Eye (tissue), 1 donor: ENCODE results near the gene ADGRL2.

Experiments
- DNase-seq: peaks from one replicate; pipeline ENCODE4 v3.0.0-alpha.2; 2015

The ADGRL2 gene

GRCh38 chr1:81920886-81921285 lies 120.2 kb downstream of the ADGRL2 start:
- peak; percentile 71 for DNase-seq

DNA sequence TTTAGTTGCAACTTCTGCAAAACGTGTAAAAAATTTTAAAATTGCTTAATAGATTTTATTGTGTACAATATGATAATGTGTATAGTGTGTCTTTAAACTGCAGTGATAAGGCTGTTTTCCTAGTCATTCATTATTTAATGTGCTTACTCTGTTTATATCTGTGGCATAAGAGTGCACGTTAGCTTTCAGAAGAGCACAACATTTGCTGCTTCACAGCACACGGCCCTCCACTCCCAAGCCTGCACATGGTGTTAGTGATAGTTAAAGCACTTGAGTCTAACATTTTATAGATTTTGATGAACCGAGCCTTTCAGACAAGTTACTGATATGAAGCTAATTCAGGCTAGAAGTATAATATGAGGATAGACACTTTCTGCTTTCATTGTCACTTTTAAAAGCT lies 120.6 kb downstream of the ADGRL2 start:
- peak; percentile 75 for DNase-seq

DNA sequence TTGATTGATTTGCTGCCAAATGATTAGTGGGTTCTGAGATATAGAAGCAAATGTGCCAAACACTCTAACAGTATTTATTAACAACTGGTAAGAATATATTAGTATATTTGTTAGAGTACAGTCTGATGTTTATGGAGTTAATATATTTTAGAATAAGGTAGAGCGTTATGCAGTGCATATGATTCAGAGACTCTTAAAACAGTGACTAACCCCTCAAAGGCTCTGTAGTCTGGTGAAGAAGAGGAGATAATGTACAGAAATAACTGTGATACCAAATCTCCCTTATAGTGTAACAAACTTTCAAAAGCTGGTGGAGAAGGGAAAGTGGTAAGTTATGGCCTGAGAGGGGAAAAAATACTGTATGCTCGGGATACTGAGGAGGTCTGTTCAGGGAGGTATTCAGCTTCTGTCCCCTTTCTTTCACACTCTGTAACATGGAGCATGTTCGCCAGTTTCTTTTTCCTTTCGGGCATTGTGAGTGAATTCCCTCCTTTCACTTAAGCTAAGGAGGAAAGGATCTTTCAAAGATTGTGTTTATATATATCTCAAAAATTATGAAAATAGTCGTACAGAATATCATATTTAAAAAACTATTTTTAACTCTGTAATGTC lies 121.2 kb downstream of the ADGRL2 start:
- DNase-seq: no peak

DNA sequence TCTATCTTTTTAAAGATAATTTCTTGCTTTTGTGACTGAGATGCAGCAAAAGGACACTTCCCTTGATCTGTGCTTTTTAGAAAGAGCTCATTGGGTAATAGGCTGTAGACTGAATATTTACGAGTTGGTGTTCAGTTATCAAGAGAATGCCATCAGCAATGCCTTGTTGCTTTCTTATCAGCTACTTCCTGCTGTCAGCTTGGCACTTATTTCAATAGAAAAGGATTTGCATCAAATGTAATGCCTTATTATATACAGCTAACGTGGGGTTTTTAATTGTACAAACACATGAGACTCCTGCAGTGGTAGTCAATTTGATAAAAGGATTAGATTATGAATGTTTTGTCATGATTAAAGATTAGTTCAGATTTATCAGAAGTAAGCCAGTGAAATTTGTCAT lies 122.2 kb downstream of the ADGRL2 start:
- no peak for DNase-seq

DNA sequence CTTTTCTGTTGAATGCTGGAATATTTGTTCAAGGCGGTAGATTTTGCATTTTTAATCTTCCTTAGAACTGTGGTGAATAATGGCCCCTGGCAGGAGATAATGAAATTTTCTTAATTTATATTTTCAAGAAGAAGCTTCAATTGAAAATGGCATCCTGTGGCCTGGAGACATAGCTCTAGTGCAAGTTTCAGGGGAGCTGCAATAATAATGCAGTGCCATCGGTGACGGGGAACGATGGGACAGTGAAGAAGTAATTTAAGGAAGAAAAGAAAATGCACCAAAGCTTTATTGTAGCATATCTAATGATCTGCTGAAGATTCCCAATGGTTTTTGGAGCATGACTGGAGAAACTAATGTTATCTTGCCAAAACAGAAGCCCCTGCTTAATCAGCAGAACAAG lies 128.4 kb downstream of the ADGRL2 start:
- DNase-seq: no peak

DNA sequence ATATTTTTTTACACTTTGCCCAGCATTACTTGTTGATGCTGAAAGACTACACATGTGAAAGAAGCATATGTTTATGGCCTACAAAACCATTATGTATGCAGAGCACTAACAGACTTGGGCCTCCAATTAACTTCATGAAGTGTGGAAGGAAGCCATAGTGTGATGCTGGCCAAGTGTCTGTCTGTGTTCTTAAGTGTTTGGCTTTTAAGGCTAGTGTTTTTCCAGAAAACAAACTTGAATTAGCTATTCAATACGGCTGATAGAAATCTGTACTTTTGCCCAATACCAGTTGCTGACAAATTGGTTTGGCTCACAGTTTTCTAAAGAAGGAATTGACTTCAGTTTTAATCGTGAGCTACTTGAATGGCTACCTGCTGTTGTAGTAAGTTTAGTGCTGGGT lies 136.1 kb downstream of the ADGRL2 start:
- no peak for DNase-seq

DNA sequence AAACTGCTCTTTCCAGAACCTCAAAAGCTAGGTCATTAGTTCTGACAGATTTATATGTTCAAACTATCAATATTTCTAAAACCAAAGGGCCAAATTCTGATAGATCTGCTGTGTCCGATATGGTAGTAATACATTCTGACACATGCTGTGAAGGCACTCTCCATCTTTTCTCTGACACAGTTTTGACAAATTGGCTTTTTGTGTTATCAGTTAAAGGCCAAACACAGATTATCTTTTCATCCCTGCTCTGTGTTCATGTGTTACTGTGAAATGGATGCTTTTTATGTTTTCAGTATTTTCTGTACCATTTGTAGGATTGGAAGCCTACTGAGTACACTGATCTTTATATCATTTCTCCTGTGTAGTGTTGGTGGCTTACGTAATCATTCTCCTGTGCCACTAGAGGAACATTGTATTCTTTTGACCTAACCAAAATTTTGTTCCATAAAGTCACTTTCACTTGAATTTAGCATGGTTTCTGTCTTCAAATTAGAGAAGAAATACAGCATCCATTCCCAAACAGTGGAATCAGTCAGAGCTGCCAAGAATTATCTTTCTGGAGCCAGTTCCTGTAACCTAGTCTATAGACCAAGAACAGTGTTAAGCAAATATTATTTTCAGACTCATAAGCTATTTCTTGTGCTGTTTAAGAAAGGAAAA lies 137.2 kb downstream of the ADGRL2 start:
- DNase-seq: no peak

DNA sequence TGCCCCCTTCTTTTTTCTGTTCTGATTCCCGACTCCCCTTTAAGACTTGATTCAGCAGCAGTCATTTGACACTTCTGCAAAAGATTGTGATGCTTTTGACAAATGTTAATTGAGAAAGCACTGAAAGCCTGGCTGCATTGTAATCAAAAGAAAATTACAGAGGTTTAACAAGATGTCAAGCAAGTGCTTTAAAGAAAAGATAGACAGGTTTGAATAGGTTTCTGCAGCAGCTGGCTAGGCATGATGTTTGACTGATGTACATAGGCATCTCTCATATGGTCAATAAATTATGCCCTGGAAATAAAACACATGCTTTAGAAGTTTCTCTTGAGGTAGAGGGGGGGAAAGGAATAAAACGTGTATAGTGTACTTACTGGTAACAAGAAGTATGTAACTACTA lies 147.8 kb downstream of the ADGRL2 start:
- DNase-seq: no peak

DNA sequence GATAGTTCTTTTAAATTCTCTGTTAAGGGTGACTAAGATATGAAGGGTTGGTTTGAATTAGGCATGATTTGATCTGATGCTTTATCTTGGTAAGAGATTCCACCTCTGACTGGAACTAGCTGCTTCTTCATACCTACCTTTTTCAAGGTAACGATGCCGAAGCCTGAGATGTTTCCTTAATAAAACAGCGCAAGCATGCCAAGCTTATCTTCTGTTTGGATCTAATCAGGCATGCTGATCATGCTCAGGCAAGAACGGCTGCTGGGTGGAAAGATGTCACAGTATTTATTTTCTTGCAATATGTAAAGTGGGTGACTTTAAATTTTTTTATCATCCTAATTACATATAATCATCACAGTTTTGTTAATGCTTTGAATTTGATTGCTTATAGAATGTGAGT lies 148.7 kb downstream of the ADGRL2 start:
- peak; percentile 57 for DNase-seq

- peak; percentile 34 for DNase-seq
These were observed 149.3 kb downstream of the ADGRL2 start for GRCh38 chr1:81950037-81950436.

GRCh38 chr1:81950591-81951244 lies 150.0 kb downstream of the ADGRL2 start:
- peak; percentile 26 for DNase-seq

GRCh38 chr1:81954534-81955020 lies 153.8 kb downstream of the ADGRL2 start:
- DNase-seq: no peak

- DNase-seq: peak; percentile 22
These were observed 167.2 kb downstream of the ADGRL2 start for GRCh38 chr1:81967951-81968350.

DNA sequence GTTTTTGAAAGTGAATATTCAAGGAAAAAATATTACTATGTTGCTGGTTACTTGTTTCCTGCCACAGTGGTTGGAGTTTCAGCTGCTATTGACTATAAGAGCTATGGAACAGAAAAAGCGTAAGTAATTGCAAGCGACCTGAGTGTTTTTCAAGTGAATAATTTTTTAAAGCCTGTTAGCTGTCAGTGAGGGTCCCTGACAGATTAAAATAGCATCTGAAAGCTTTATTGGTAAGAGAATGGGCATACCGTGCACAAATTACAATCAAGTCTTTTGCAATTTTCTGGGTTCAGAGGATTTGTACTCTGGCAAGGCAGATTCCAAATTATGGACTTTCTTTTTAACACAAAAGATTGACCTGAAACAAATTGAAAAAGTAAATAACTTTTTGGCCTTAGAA lies 169.7 kb downstream of the ADGRL2 start:
- peak; percentile 84 for DNase-seq

GRCh38 chr1:81974222-81974841 lies 173.6 kb downstream of the ADGRL2 start:
- DNase-seq: peak; percentile 93

DNA sequence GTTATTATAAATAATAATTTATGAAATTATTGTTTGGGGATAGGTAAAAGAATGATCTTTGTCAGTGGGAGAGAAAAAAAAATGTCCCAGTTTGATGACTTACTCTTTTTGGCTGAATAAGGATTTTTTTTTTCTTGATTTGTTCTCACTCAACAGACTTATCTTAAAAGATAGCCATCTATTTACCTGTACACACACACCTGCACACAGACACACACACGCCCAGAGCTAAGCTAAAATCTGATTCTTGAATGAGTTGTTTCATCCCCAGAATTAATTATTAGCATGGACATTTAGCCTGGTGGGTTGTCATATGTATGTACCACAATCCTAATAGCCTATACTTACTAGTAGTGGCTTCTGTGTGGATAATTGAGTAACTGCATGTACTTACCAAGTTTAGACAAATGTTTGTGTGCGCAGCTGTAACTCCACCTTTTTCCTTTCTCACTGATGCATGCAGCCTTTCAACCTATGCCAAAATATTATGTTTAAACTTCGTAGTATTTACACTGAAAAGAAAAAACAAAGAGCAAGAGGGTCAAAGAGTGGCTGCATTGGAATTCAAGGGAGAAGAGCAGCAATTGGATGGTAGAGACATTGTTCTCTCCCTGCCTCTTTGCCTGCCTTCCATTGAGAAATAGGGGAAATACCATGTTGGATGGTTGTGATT lies 174.3 kb downstream of the ADGRL2 start:
- DNase-seq: peak; percentile 40

- DNase-seq: no peak
These were observed 175.8 kb downstream of the ADGRL2 start for GRCh38 chr1:81976539-81976938.

DNA sequence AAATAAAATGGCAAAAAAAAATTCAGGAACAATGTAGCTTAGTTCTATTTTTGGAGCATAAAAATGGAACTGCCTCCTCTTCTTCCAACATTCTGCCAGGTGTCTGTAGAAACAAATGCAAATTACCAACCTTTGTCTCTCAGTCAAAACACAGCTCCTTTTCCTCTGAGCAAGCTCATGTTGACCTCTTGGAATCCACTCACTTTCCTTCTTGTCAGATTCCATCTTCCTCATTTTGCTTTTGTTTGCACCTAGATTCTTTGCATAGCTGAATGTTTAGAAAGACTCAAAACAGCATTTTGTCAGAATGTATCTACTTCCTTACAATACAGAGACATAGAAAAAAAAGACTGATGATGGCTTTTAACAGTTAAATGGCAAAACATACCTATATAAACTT lies 178.2 kb downstream of the ADGRL2 start:
- peak; percentile 82 for DNase-seq

- DNase-seq: no peak
These were observed 181.8 kb downstream of the ADGRL2 start for GRCh38 chr1:81982523-81982922.

DNA sequence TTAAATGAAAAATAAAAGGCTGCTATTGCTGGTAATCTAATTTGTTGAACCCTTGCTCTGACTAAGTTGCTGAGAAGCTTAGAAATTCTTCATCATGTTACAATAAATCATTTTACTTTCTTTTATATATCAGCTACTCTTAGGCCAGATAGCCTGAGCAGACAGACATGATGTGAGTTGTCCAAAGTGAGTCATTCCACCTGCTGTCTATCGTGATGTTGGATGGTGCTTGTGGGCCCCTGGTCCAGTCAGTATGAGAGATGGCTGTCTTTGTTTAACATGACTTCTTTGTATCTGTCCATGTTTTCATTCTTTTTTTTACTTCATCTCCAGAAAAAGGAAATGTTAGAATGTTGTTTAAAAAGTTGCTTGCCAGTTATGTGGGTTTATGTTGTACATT lies 188.8 kb downstream of the ADGRL2 start:
- DNase-seq: no peak

DNA sequence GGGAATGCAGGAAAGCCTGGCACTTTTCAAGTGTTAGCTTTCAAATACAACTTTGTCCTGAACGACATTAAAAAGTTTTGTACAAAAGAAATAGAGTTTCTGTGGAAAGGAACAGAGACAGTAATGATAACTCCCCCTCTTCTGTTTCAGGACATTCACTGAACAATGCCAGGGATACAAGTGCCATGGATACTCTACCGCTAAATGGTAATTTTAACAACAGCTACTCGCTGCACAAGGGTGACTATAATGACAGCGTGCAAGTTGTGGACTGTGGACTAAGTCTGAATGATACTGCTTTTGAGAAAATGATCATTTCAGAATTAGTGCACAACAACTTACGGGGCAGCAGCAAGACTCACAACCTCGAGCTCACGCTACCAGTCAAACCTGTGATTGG lies 189.5 kb downstream of the ADGRL2 start:
- no peak for DNase-seq

- peak; percentile 23 for DNase-seq
These were observed 197.4 kb downstream of the ADGRL2 start for GRCh38 chr1:81998165-81998564.

DNA sequence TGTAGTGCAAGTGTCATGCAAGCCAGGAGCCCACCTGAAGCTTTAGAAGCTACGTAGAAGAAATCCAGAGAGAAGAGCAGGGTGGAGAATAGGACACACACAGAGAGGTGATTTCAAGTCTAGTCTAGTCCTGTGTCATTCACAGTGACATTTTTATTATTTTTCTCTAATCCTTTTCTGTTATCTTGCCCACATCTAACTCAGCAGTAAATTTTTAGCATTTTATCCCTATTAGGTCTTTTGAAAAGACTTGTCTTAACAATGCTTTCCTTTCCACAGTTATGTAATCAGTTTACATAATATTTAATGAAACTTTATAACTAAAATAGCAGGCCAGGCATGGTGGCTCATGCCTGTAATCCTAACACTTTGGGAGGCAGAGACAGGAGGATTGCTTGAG lies 198.6 kb downstream of the ADGRL2 start:
- no peak for DNase-seq
